HepG2 (cell line): Measurements from ENCODE around the gene NRG3. TPM values are rescaled to one million over a fixed set of nuclear protein-coding genes. Genes with fewer than 3 reads are reported as not detected.

Source experiments
- ATAC-seq: fragments of 200-7000 bp; cut with Tn5 transposase; 3 replicates; pipeline ENCODE4 v1.9.1; 2020; ENCODE audit warnings: mild to moderate bottlenecking, moderate library complexity
- BruUV-seq: library from RNA; stranded (reverse); fragments of 400-500 nt; replicated peaks from 2 replicates; lab custom pipeline; 2021; lab: Mats Ljungman, UMichigan
- CTCF ChIA-PET: fragments of 300-600 bp; formaldehyde crosslinking; extraction: SDS; loops from one replicate; lab custom pipeline; 2021; ENCODE audit warnings: low total read pairs, inconsistent platforms, low intra/inter-chr PET ratio; lab: Yijun Ruan, JAX
- POLR2A ChIA-PET: fragments of 350-600 bp; sonication (Branson Sonifier 250); formaldehyde crosslinking; loops from one replicate; lab custom pipeline; 2020; ENCODE audit warnings: antibody characterized with exemption, inconsistent platforms; lab: Yijun Ruan, JAX
- DNase-seq: peaks from one replicate; pipeline ENCODE4 v3.0.0-alpha.2; 2015; ENCODE audit warnings: low spot score
- FAIRE-seq: peaks from 3 replicates; lab custom pipeline; 2011; peaks lifted over from hg19 to GRCh38; lab: Jason Lieb, UNC
- H2AFZ ChIP-seq: one replicate; pipeline ENCODE4 v1.6.1; 2011; ENCODE audit warnings: low read length, inconsistent platforms
- H3K27ac ChIP-seq: fragments of 300-600 bp; 3 replicates; pipeline ENCODE4 v1.8.0; 2011; ENCODE audit warnings: mixed run types, mild to moderate bottlenecking, mixed read lengths, low read length, inconsistent platforms; ENCODE audit not compliant: insufficient read depth; ENCODE audit errors: extremely low read length
- H3K27me3 ChIP-seq, 2 experiments: fragments of 200-600 bp in 1 of 2; 2 replicates in 1 of 2; 3 replicates in 1 of 2; pipeline versions ENCODE4 v1.6.0 to v1.8.0; 2011; ENCODE audit warnings: low read length in 2 of 2, mild to moderate bottlenecking in 2 of 2, moderate library complexity in 2 of 2, inconsistent platforms in 1 of 2; ENCODE audit not compliant: insufficient read depth in 2 of 2, control insufficient read depth in 1 of 2
- H3K36me3 ChIP-seq, 2 experiments: fragments of 200-600 bp in 1 of 2; replicated peaks in 1 of 2; 2 replicates in 1 of 2; 3 replicates in 1 of 2; pipeline versions ENCODE4 v1.5.1 to v1.8.0; 2011; ENCODE audit warnings: low read length in 2 of 2, inconsistent platforms in 1 of 2; ENCODE audit not compliant: insufficient read depth in 2 of 2, control insufficient read depth in 1 of 2
- H3K4me1 ChIP-seq: 2 replicates; pipeline ENCODE4 v1.5.1; 2012; ENCODE audit warnings: low read length, inconsistent platforms; ENCODE audit not compliant: insufficient read depth
- H3K4me2 ChIP-seq: 2 replicates; pipeline ENCODE4 v1.6.0; 2011; ENCODE audit warnings: low read depth, low read length, inconsistent platforms
- H3K4me3 ChIP-seq, 3 experiments: fragments of 200-600 bp in 1 of 3; sonication (generic), shearing (Covaris generic) in 1 of 3; replicated peaks in 1 of 3; 2 replicates each; pipeline ENCODE4 v1.5.1; 2011 to 2016; ENCODE audit warnings: low read length in 3 of 3, inconsistent platforms in 2 of 3, low read depth in 2 of 3, mild to moderate bottlenecking in 2 of 3, control low read depth in 1 of 3, mixed read lengths in 1 of 3; ENCODE audit not compliant: insufficient read depth in 1 of 3
- H3K79me2 ChIP-seq: one replicate; pipeline ENCODE4 v1.6.1; 2011; ENCODE audit warnings: low read length, inconsistent platforms; ENCODE audit not compliant: insufficient read depth
- H3K9ac ChIP-seq: 2 replicates; pipeline ENCODE4 v1.6.0; 2011; ENCODE audit warnings: mild to moderate bottlenecking, low read depth, low read length, inconsistent platforms; ENCODE audit not compliant: insufficient read depth
- H3K9me3 ChIP-seq: 2 replicates; pipeline ENCODE4 v1.5.1; 2012; ENCODE audit warnings: mild to moderate bottlenecking, low read length
- H4K20me1 ChIP-seq: 2 replicates; pipeline ENCODE4 v1.6.0; 2011; ENCODE audit warnings: inconsistent platforms, mild to moderate bottlenecking, low read length, moderate library complexity; ENCODE audit not compliant: insufficient read depth
- ISL2 ChIP-seq: sonication (generic); formaldehyde crosslinking; IDR thresholded peaks from 2 replicates; pipeline ENCODE4 v1.5.0; 2020; ENCODE audit warnings: missing genetic modification reagents
- JUNB ChIP-seq: sonication (generic); formaldehyde crosslinking; IDR thresholded peaks from 2 replicates; pipeline ENCODE4 v1.8.0; 2022; ENCODE audit warnings: missing genetic modification reagents, mild to moderate bottlenecking, borderline replicate concordance
- MAFG ChIP-seq: sonication (generic); formaldehyde crosslinking; IDR thresholded peaks from 2 replicates; pipeline ENCODE4 v1.5.1; 2020; ENCODE audit warnings: mild to moderate bottlenecking, missing genetic modification reagents
- MTA1 ChIP-seq: sonication (generic); formaldehyde crosslinking; IDR thresholded peaks from 2 replicates; pipeline ENCODE4 v1.4.0; 2020; ENCODE audit warnings: missing genetic modification reagents, mild to moderate bottlenecking, borderline replicate concordance
- REPIN1 ChIP-seq: sonication (generic); formaldehyde crosslinking; IDR thresholded peaks from 2 replicates; pipeline ENCODE4 v1.8.0; 2022; ENCODE audit warnings: missing genetic modification reagents, low read depth, mild to moderate bottlenecking, borderline replicate concordance
- SRY ChIP-seq: sonication (generic); formaldehyde crosslinking; IDR thresholded peaks from 2 replicates; pipeline ENCODE4 v1.8.0; 2022; ENCODE audit warnings: mild to moderate bottlenecking, missing genetic modification reagents
- ZFP62 ChIP-seq: sonication (generic); formaldehyde crosslinking; IDR thresholded peaks from 2 replicates; pipeline ENCODE4 v1.4.0; 2020; ENCODE audit warnings: missing genetic modification reagents
- ZNF234 ChIP-seq: sonication (generic); formaldehyde crosslinking; conservative IDR thresholded peaks from 2 replicates; pipeline ENCODE4 v1.5.1; 2020; ENCODE audit warnings: mild to moderate bottlenecking, missing genetic modification reagents
- ZNF33B ChIP-seq: sonication (generic); formaldehyde crosslinking; IDR thresholded peaks from 2 replicates; pipeline ENCODE4 v1.5.1; 2020; ENCODE audit warnings: mild to moderate bottlenecking, missing genetic modification reagents
- ZNF468 ChIP-seq: sonication (generic); formaldehyde crosslinking; IDR thresholded peaks from 2 replicates; pipeline ENCODE4 v1.8.0; 2022; ENCODE audit warnings: mild to moderate bottlenecking, moderate library complexity, missing genetic modification reagents
- ZNF615 ChIP-seq: sonication (generic); formaldehyde crosslinking; IDR thresholded peaks from 2 replicates; pipeline ENCODE4 v1.5.0; 2020; ENCODE audit warnings: mild to moderate bottlenecking, missing genetic modification reagents, borderline replicate concordance
- WGBS: methylation state at CpG from one replicate; pipeline ENCODE4 v1.1.6; 2017; ENCODE audit warnings: low lambda C conversion rate; 5-methylcytosine and 5-hydroxymethylcytosine counted together
- in situ Hi-C: cut with HindIII; loops from 2 replicates; pipeline ENCODE4 v1.10.0; 2017; ENCODE audit warnings: low pct_unique_long_range_greater_than_20kb; ENCODE audit not compliant: extremely low pct_ligation_motif_present
- intact Hi-C: fragments of 100-400 bp; cut with micrococcal nuclease; formaldehyde crosslinking; loops from one replicate; pipeline ENCODE4 v1.10.0; 2022; ENCODE audit not compliant: unreplicated experiment
- polyA plus RNA-seq, 8 experiments: library from polyadenylated mRNA; depleted of rRNA in 3 of 8; stranded (reverse) in 7 of 8; unstranded in 1 of 8; fragments of >200 nt; fragmentation: Illumina TruSeq in 4 of 8; extraction: Trizol in 4 of 8; gene quantifications; 2 replicates each; pipeline versions ENCODE4 v1.2.1 to v1.2.3, GENCODE V29; 2011 to 2016; ENCODE audit warnings: low read depth in 4 of 8, missing spikeins in 1 of 8, mixed read lengths in 1 of 8; ENCODE audit not compliant: insufficient read depth in 1 of 8
- total RNA-seq, 5 experiments: library from RNA; depleted of rRNA; stranded (reverse); fragments of >200 nt; fragmentation: Illumina TruSeq; extraction: Trizol; gene quantifications; 2 replicates each; pipeline ENCODE4 v1.2.3, GENCODE V29; 2016; ENCODE audit warnings: low read depth in 1 of 5
- TF ChIP-seq, protein P1 (sequence below): sonication (generic); formaldehyde crosslinking; IDR thresholded peaks from 2 replicates; pipeline ENCODE4 v1.8.1; 2023; ENCODE audit warnings: mild to moderate bottlenecking, inconsistent platforms, moderate library complexity, missing genetic modification reagents, borderline replicate concordance
- TF ChIP-seq, protein P2 (sequence below): sonication (generic); formaldehyde crosslinking; IDR thresholded peaks from 2 replicates; pipeline ENCODE4 v1.4.0; 2020; ENCODE audit warnings: mild to moderate bottlenecking, missing genetic modification reagents, borderline replicate concordance
- TF ChIP-seq, protein P3 (sequence below): sonication (generic); formaldehyde crosslinking; IDR thresholded peaks from 2 replicates; pipeline ENCODE4 v1.4.0; 2020; ENCODE audit warnings: mild to moderate bottlenecking, missing genetic modification reagents, borderline replicate concordance

The NRG3 gene
- total and polyA plus RNA-seq, 2 of the 13 experiments (the other 11 are each of a cell fraction or from before 2014, with no cell fraction given): not detected

DNA sequence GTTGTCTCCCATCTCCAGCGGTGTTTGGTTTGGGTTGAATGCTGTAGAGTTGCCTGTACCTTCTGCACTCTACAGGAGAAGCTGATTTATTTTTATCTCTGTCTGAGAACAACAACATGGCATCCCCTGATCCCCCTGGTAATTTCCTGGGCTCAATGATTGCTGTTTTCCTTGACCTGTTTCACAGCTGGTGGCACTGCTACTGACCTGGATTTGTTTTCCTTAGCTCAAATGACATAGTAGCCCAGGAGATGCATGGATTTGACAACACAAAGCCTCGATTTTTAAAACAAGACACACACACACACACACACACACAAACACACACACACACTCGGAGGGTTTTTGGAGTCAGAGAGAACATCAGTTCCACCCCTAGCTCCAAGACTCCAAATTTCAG lies 301.6 kb downstream of the NRG3 start (continued):
- no peak for TF ChIP-seq ZNF234 (CRISPR knock-in tag)
- no peak for TF ChIP-seq SRY
- no peak for TF ChIP-seq REPIN1
- TF ChIP-seq ZNF33B: no peak
- TF ChIP-seq ZFP62 (CRISPR knock-in tag): no peak
- TF ChIP-seq, protein P1, sequence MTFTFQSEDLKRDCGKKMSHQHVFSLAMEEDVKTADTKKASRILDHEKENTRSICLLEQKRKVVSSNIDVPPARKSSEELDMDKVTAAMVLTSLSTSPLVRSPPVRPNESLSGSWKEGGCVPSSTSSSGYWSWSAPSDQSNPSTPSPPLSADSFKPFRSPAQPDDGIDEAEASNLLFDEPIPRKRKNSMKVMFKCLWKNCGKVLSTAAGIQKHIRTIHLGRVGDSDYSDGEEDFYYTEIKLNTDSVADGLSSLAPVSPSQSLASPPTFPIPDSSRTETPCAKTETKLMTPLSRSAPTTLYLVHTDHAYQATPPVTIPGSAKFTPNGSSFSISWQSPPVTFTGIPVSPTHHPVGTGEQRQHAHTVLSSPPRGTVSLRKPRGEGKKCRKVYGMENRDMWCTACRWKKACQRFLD (CRISPR knock-in tag): no peak

DNA sequence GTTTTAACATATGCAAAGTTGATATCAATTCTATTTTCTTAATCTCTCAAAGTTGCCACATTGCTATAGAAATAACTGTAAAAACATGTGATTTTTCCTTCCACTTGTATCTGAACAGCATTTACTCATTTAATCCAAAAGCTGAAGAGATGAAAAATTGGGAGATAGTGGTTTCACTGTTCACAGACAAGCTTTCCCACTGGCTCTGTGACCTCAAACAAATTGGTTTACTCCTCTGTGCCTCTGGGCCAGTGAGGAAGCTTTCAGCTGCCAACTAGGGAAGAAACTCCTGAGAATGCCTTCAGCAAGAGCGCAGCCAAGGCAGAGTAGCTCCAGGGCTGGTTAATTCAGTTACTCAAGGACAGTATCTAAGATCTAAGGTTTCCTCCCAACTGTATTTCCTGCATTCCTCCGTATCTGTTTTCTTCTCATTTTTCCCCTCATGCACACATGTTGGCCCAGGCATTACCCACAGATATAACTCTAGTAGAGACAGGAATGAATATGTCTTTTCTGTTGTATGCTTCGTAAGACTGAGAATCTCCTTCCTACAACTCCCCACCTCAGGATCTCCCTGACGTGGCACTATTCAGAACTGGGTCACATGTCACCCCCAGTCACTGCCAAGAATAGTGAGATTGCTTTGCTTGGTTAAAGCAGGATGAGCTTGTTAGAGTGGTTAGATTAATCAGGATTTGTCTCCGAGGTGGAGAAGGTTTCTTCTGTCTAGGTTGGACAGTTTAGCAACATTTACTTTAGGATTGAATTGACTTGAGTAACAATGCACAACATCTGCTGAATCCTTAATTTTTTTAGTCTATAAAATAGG lies 315.7 kb downstream of the NRG3 start:
- intact Hi-C loops (no loop called here), in situ Hi-C loops (no loop called here)
- no peak overlapping the region for H3K4me3 ChIP-seq
- no peaks in the 10 kb centered on the region for H3K27me3 ChIP-seq
- no peak overlapping the region for H3K9ac ChIP-seq
- no peaks in the 10 kb centered on the region for H4K20me1 ChIP-seq
- DNase-seq: no peak
- H3K27ac ChIP-seq: no peak overlapping the region
- no peaks in the 10 kb centered on the region for H3K4me1 ChIP-seq
- no peak overlapping the region for H2AFZ ChIP-seq
- no peak overlapping the region for H3K4me2 ChIP-seq
- H3K9me3 ChIP-seq: peaks cover 88% of the 10 kb centered on the region
- CTCF ChIA-PET: no interaction called here
- no TSS peak for BruUV-seq
- FAIRE-seq: no peak
- no peaks in the 10 kb centered on the region for H3K79me2 ChIP-seq
- 27% methylated on average over 5 of the region's 5 CpGs for WGBS
- POLR2A ChIA-PET: no interaction called here
- ATAC-seq: no peak
- H3K36me3 ChIP-seq: no peaks in the 10 kb centered on the region
- TF ChIP-seq, protein P2, sequence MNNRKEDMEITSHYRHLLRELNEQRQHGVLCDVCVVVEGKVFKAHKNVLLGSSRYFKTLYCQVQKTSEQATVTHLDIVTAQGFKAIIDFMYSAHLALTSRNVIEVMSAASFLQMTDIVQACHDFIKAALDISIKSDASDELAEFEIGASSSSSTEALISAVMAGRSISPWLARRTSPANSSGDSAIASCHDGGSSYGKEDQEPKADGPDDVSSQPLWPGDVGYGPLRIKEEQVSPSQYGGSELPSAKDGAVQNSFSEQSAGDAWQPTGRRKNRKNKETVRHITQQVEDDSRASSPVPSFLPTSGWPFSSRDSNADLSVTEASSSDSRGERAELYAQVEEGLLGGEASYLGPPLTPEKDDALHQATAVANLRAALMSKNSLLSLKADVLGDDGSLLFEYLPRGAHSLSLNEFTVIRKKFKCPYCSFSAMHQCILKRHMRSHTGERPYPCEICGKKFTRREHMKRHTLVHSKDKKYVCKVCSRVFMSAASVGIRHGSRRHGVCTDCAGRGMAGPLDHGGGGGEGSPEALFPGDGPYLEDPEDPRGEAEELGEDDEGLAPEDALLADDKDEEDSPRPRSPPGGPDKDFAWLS: no peak
- TF ChIP-seq MAFG (no peak), ZNF615 (CRISPR knock-in tag) (no peak), MTA1 (no peak), ISL2 (no peak), ZNF468 (CRISPR knock-in tag) (no peak), JUNB (CRISPR knock-in tag) (no peak)
- TF ChIP-seq, protein P3, sequence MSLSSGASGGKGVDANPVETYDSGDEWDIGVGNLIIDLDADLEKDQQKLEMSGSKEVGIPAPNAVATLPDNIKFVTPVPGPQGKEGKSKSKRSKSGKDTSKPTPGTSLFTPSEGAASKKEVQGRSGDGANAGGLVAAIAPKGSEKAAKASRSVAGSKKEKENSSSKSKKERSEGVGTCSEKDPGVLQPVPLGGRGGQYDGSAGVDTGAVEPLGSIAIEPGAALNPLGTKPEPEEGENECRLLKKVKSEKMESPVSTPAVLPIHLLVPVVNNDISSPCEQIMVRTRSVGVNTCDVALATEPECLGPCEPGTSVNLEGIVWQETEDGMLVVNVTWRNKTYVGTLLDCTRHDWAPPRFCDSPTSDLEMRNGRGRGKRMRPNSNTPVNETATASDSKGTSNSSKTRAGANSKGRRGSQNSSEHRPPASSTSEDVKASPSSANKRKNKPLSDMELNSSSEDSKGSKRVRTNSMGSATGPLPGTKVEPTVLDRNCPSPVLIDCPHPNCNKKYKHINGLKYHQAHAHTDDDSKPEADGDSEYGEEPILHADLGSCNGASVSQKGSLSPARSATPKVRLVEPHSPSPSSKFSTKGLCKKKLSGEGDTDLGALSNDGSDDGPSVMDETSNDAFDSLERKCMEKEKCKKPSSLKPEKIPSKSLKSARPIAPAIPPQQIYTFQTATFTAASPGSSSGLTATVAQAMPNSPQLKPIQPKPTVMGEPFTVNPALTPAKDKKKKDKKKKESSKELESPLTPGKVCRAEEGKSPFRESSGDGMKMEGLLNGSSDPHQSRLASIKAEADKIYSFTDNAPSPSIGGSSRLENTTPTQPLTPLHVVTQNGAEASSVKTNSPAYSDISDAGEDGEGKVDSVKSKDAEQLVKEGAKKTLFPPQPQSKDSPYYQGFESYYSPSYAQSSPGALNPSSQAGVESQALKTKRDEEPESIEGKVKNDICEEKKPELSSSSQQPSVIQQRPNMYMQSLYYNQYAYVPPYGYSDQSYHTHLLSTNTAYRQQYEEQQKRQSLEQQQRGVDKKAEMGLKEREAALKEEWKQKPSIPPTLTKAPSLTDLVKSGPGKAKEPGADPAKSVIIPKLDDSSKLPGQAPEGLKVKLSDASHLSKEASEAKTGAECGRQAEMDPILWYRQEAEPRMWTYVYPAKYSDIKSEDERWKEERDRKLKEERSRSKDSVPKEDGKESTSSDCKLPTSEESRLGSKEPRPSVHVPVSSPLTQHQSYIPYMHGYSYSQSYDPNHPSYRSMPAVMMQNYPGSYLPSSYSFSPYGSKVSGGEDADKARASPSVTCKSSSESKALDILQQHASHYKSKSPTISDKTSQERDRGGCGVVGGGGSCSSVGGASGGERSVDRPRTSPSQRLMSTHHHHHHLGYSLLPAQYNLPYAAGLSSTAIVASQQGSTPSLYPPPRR (CRISPR knock-in tag): no peak
